Measurements from ENCODE around the gene FBXL17.

Gene FBXL17

DNA sequence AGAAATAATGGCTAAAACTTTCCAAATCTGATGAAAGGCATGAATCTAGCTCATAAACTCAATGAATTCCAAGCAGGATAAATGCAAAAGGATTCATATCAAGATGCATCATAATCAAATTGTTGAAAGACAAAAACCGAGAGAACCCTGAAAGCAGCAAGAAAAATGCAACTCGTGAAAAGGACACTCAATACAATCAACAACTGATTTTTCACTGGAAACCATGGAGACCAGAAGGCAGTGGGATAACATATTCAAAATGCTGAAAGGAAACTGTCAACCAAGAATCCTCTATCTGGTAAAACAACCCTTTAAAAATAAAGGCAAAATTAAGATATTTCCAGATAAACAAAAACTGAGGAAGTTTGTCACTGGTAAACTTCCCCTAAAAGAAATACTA, 9.5 kb downstream of the FBXL17 start:
- DNase-seq: no peak

DNA sequence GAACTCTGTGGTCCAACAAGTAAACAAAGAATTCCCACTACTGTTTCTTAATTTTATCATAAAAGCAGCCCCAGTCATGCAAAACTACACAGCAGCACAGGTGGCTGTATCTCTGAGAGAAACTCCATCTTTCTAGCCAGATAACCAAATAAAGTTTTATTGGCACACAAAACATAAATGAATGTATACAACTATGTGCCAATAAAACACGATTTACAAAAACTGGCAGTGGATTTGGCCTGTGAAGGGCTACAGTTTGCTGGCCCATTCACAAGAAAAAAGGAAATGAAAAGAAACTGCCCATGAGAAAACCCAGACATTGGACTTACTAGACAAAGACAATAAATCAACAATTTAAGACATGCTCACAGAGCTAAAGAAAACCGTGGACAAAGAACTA, 10.6 kb downstream of the FBXL17 start:
- no peak for DNase-seq

DNA sequence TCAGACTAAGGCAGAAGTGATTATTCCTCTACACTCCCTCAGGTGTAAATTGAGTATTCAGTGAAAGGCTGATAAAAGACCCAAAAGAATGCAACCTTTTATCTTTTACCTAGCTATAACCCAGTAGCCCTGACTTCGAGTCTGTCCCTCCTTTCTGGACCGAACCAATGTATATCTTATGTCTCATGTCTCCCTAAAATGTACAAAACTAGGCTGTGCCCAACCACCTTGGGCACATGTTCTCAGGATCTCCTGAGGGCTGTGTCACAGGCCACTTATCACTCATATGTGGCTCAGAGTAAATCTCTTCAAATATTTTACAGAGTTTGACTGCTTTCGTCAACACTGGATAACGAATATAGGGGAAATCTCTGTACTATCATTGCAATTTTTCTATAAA, 12.7 kb downstream of the FBXL17 start:
- DNase-seq: no peak

DNA sequence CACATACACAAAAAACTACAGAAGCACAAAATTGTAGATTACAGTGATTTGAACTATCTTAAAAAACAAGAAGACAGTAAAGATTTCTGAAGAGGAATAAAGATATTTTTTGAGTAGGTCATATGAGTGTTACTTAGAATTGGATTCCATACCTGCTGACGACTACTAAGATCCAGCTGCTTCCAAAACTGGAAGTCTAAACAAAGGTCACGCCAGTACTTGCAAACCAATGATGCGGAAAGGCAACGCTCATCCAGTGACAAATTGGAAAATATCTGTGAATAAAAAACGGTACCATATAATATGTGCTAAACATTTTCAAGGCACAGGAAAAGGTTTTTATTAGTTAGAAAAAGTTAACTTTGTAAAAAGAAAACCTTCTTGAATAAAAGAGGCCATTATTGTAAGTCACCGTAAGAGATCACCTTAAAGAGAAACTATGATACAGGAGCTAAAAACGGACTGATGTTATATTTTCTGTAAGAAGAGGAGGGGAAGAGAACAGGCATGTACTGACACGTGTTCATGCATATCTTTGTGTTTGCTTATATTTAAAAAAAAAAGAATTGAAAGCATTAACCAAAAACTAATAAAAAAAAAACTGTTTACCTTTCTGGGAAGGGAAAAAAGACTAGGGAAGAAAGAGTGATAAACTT, 14.1 kb downstream of the FBXL17 start:
- no peak for DNase-seq

DNA sequence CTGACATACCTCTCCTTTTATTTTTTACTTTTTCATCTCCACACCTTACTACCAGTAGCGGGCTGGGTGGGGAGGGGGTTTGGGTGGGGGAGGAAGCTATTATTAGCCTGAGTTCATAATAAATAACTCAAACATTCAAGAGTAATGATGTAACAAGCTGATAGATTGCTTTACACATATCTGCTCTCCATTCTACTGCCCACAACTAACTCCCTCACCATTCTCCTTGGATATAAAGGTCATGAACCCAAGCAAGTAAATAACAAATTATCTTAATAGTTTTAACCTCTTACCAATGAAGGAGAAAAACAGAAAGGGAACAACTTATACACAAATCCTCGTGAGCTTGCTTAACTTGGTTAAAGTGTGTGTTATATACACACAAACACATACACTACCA, 15.4 kb downstream of the FBXL17 start:
- no peak for DNase-seq

DNA sequence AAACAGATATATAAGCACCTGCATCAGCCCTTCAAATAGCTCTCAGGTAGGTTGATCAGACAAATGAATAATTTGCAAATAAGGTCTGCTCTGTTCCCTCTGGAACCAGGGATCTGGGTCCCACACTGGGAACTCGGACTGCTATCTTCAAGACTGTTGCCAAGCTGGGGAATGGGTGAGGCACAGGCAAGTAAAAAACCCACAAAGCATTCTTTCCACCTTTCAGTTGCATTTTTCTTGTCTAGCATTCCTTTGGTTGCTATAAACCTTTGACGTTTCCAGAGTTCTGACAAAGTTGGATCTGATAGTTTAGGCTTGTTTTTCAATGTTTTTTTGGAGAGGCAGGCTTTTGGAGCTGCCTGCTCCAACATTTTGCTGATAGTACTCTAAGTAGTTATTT, 20.1 kb downstream of the FBXL17 start:
- DNase-seq: no peak

DNA sequence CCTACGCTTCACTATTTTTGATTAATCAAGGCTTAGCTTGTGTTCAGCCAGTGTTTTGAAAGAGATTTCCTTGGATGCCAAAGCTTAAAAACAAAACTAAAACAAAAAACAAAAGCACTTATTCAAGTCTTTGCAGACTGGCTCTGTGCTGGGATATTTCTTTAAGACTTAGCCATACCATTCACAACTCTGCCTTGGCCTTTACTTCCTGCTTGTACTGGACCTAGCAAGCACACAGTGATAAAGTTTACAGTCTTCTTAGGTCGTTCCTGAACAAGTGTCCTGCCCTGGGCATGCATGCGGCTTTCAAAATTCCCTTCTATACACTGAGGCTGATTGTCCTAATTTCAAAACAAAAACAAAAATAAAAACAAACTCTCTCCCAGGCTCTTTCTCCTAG, 20.7 kb downstream of the FBXL17 start:
- DNase-seq: no peak

DNA sequence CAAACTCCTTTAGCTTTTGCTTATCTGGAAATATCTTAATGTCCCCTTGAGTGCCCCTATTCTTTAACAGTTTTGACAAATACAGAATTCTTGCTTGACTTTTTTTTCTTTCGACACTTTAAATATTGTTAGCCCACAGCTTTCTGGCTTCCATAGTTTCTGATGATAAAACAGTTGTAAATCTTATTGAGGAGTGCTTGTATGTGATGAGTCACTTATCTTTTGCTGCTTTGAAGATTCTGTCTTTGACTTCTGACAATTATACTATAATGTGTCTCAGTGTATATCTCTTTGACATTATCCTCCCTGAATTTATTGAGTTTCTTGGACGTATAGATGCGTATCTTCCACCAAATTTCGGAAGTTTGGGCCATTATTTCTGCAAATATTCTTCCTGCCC, 21.6 kb downstream of the FBXL17 start:
- DNase-seq: no peak

DNA sequence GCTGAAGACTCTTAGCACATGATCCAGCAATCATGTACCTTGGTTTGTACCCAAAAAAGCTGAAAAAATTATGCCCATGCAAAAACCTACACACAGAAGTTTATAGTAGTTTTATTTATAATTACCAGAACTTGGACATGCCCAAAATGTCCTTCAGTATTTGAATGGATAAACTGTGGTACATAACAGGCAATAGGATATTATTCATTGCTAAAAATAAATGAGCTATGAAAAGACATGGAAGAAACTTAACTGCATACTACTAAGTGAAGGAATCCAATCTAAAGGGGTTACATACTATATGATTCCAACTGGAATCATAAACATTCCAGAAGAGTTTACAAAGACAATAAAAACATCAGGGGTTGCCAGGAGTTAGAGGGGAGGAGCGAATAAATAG, 25.6 kb downstream of the FBXL17 start:
- no peak for DNase-seq

DNA sequence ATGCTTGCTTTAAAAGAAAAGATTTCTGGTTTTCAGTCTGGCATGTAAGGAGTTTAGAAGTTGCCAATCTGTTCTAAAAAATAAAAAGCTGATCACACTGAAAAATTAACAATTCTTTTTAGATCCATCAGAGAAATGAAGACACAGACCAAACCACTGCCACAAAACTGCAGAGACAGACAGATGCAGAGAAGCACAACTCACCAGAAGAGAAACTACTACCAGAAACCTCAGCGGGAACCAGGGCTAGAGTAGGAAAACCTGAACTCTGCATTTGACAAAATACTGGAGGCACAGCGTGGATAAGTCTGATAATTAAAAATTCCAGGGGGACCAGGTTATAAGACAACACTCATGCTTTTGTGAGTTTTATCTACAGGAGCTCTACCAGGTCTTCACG, 28.8 kb downstream of the FBXL17 start:
- no peak for DNase-seq

DNA sequence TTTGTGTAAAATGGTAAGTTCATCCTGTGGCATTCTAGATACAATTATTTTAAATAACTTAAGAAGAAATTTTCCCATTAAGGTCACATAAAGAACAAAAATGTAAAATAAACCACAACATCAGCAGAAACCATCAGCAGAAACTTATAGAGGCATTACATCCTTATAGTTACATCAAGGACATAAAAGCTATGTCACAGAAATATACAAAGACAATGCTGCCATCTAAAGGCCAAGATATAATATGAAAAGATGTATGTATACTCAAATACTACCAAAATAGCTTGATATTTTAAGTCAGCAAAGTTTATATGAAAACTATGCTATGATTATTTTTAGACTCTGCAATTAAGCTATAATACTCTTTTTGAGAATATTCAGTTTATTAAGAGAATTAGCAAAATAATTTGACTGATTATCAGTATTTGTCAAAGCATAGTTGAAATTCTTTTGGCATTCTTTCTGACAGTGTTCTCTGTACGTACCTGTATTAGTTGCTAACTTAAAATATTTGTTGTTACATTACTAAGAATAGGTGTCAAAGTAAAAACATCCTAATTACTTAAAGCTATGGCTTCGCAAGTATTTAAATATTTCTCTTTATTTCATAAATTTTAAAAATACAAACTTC, 36.2 kb downstream of the FBXL17 start:
- DNase-seq: no peak

DNA sequence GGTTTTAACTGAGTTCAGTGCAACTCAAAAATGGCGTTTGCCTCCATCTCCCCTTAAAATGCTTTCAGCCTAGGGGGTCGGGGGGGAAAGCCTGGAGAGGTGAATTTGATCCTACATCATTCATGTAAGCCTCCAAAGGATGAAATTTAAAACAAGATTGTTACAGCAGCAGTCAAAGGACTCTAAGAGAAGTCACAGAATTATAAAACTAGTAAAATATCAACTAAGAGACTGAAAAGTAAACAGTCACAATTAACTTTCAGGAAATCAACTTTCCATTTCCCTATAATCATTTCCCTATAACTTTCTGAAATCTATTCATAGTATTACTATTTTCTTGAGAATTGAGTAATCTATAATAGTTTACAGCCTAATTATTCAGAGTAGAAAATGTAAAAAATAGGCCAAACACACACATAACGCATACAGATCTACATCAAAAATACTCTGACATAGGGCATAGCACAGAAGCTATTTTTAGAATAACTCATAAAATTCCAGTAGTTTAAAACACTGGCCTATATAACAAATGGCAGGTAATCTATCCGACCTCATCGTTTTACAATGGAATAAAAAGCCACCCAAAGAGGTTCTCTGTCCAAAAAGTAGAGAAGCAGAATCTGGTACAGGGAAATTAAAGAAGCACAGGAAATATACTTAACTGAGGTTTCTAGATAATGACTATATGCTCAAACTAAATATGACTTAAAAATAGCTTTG, 37.6 kb downstream of the FBXL17 start:
- no peak for DNase-seq

DNA sequence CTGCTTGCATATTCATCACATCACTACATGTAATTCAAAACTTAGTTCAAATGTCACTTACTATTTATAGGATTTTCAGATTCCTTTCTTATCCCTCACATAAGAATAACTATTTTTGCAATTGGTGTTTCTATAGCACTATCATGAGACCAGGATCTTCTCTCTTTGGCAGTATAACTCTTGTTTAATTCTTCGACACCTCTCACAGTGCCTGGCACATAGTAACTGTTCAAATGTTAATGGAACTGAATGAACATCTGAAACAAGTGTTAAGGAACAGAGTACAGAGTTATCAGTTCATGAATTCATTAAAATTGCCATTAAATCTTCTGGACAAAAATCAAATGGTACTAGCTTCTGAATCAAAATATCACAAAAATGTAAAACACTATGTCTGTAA, 40.0 kb downstream of the FBXL17 start:
- no peak for DNase-seq

DNA sequence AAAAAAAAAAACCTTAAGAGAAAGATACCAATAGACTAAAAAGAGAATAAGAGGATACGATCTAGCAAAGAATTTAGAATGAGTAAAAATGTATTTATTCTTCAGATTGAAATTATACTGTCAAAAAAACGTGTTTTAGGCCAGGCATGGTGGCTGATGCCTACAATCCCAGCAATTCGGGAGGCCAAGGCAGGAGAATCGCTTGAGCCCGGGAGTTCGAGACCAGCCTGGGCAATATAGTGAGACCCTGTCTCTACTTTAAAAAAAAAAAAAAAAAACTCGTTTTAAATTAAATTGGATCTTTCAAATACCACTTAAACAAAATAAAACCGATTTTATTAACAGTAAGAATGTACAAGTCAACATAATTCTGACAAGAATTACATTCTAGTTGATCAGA, 41.8 kb downstream of the FBXL17 start:
- no peak for DNase-seq

DNA sequence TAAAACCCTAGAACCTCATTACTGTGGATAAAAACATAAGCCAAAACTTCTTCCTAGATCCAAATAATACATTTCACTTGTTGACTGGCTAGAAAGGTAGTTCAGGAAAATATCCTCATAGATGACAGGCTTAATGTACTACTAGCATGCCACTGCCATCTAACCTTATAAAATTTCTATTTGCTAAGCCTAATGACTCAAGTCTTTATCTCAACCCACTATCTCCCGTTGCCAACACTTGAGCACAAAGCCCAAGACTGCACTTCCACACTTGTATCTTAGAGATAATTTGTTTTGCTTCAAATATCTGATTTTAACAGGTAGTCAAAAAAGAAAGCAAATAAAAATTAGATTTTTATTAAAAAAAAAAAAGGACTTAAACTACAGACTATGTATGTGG, 42.7 kb downstream of the FBXL17 start:
- DNase-seq: no peak

DNA sequence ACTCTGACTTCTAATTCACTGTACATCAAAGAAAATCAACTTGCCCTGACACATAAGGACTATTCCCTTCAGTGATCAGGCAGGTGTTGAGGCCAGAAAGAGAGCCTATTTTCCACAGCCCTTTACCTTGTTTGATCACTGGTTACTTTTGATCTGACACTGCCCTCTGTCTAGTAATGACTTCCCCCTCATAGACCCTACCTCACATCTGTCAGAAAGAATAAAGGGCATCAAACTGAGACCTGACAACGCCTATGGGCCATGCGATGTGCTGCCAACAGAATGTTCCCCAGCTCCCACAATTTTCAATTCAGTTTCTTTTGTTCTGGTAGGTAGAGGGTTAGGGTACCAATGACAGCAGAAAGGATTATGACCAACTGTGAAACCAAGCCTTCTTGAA, 47.7 kb downstream of the FBXL17 start:
- DNase-seq: no peak

DNA sequence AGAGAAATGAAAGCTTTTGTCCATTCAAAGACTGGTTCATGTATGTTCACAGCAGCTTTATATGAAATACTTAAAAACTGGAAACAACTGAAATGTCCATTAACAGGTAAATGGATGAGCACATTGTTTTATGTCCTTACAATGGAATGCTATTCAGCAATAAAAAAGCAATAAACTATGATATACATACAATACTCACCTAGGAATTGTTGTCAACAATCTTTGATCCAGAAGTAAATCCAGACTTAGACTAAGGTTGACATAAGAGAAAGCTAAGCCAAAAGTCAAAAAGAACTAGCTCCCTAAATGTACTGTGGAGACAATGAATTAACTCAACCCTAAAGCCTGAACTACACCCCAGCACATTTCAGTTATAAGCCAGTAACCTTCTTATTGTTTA, 54.9 kb downstream of the FBXL17 start:
- no peak for DNase-seq

DNA sequence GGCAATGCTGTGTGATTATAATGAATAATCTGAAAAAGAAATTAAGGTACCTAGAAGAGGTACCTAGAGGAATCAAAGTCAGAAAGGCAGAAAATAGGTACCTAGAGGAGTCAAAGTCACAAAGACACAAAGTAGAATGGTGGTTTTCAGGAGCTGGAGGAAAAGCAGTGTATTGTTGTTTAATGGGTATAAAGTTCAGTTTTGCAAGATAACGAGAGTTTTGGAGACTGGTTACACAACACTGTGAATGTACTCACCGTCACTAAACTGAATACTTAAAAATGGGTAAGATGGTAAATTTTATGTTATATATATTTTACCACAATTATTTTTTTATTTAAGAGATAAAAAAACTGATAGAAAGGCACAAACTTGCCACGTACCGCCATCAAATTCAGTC, 57.0 kb downstream of the FBXL17 start:
- DNase-seq: no peak

DNA sequence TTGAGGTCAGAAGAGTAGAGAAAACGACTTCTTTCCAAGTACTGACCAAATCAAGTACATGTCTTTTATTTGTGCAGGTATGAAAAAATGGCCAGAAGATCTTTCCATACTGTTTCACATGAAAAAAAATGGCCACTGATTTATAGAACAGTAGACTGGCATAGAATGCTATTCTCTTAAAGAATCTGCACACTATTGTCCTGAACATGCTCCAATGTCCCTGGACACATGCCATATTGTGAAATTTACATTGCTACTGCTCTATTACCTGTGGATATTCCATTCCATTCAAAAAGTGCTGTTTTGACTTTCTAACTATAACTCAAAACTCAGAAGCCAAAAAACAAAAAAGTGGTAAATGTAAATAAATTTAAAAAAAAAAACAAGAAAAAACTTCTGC, 60.6 kb downstream of the FBXL17 start:
- no peak for DNase-seq

DNA sequence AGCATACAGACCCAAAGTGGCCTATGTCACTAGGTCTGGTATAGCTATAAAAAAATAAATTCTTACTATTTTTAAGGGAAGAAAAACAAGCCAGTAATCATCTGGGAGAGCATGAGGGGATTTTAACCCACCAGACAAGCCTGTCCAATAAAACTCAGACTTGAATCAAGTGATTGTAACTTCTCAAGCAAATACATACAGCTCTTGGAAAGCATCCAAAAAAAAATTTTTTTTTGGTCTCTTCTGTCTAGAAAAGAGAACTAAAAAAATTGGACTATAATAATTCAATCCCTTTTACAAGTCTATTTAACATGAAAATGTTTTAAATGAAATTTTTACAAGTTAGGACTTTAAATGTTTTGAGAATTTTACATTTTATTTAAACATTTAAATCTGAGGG, 61.7 kb downstream of the FBXL17 start:
- DNase-seq: no peak

DNA sequence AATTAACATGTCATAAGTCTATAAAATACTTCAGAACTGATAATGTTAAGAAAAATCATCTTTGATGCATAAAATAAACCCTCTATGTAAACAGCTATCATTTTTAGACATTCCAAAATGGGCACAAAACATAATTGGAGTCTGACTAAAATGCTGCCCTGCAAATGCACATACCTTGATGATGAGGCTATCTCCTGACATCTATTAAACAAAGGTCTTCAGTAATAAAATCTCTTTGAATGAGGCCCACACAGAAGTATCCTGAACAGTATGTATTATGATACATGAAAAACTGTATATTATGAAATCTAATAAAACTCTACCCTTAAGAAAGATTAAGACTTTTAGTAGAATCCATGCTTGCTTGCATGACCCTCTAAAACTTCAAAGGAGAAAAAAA, 66.1 kb downstream of the FBXL17 start:
- DNase-seq: no peak

DNA sequence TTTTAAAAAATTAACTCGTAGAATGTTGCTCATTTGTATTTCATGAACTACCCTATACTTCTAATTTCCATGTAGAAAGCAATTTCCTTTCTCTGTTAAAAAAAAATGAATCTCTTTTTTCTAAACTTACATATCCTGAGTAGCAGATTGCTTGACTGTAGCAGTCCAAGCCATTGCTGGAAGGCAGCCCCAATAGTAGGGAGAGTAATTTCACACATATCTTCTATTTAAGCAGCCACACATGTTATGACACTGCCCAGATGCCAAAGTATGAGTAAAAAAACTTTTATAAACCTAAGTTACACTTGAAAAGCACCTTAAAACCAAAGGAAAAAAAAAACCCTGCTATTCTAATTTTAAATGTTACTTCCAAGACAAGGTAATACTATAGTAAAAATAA, 69.6 kb downstream of the FBXL17 start:
- DNase-seq: no peak

DNA sequence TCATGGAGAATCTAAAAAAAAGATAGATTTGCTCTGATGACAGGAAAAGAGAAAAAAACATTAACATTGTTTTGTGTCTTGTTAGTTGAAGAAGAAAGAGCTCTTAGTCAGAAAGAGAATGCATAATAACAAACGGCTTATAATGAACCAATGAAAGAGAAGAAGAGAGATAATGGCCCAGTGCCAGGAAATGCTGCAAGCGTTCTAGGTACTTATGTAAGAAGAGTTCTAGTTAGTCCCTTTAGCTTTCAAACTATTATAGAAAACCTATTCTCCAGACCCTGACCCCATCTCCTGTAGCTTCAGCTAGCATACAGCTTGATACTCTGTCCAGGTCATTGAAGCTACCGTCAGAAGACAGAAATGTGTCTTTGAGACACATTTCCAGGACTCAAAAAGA, 70.2 kb downstream of the FBXL17 start:
- no peak for DNase-seq

DNA sequence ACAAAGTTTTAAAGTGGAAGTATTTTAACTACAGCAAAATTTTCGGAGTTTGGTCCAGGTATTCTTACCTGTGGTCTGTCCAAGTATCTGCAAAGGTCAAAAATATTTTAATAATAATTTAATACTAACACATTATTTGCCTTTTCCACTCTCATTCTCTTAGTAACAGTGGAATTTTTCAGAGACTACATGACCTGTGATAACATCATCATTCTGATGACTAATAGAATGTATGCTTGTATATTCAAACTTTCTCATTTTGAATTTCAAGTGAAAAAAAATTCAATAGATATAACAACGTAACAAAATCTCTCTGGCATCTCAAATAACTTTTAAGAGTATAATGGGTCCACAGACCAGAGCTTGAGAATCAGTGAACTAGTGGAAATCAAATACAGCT, 78.3 kb downstream of the FBXL17 start:
- DNase-seq: no peak

DNA sequence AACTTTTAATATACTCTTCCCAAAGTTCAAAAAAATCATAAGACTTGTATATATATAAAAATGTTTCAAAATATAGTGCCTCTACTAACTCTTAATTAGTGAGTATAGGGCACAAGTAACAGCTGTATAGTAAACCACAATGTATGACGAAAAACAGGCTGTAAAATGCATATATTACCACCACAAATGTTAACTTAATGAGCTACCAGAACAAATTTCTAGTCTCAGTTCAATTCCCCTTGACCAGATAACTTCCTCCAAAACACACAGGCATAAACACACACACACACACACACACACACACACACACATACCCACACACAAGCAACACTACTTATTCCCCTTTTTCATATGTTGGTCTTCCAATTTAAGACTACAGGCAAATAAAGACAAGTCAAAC, 78.8 kb downstream of the FBXL17 start:
- no peak for DNase-seq

Data from CD4-positive, alpha-beta T cell treated with Interleukin-15 for 1 hour (primary cell).